ENCODE results near the gene CTXND1.

CTXND1 gene

DNA sequence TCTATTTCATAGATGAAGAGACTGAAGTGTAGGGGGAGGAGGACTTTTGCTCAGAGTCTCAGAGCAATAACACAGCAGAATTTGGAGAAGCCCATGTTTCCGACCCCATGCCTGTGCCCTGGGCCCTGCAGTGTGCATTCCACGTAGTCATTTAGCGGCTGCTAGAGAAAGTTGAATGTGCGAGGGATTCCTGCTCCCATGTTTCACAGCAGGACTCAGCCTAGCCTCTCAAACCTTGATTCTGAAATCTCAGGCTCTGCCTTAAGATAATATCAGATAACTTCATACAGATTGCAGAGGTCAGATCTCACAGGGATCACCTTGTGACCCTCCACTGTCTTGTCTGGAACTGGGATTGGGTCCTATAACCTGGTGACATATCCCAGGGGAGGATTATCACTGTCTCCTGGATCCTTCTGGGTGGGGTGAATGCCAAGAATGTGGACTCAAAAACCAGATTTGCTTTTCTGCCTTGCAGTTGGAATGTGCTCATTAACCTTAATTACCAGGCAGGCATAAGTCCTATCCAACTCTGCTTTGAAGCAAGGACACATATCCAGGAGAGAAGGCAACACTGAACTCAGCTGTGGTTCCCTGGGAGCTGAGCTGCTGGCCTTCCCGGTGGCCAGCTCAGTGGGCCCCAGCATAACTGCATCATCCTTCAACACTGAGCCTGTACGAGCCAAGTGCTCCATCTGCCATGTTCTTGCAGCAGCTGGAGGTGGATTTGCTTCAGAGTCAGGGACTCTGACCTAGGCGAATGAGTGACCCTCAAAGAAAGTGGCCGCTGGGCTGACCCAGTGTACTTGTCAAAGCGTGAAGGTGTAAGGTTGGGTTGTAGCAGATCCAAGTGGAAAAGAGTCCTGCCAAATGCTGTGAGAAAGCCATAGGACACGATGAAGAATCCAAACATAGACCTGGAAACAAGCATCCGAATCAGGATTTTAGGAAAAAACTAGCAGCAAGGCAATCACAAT, 43.0 kb downstream of the CTXND1 start:
- DNase-seq (ENCODE audit: low read depth) = no peak

DNA sequence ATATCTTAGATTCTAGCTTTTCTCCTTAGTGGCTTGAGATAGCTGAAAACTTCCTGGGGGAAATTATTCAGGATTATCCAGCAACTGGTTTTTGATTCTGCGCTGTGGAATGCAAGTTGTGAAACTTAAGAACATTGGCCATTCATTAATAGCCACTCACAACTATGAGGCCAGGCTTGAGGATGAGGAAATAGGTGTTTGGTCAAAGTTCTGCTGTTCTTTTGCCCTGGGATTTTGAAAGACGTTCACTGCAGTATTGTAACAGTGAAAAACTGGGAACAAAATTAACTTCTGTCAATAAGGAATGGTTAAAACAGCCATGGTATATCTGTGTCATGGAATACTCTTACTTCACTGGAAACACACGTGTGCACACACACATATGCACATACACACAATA, 44.1 kb downstream of the CTXND1 start:
- no peak for DNase-seq (ENCODE audit: low read depth)

DNA sequence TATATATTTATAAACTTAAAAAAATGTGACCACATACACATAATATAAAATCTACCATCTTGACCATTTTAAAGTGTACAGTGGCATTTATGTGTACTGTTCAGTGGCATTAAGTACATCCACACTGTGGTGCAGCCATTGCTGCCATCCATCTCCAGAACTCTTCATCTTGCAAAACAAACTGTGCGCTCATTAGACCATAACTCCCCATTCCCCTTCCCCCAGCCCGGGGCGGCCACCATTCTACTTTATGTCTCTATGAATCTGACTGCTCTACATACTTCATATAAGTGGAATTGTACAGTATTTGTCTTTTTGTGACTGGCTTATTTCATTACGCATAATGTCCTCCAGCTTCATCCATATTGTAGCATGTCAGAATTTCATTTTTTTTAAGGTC, 47.8 kb downstream of the CTXND1 start:
- no peak for DNase-seq (ENCODE audit: low read depth)

DNA sequence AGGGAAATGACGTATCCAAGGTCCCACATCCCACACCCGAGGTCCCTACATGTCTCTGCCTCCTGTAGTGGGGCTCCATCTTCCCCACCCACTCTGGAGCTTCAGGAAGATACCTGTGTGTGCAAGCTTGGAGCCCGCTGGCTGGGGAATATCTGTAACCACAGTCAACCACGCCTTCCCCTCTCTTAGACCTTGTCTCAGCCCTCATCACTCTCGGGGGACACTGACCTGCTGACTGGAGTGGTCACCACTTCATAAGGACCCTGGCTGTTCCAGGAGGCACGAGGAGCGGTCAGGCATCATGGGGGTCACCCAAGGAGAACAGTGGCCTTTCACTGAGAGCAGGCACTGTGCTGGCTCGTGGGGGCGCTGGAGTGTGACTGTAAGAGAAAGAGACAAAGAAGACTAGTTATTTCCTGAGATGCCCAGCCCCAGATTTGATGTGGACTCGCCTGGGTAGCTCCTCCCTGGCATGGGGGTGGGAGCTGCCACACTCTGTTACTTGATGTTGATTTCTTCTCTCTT, 48.6 kb downstream of the CTXND1 start:
- no peak for DNase-seq (ENCODE audit: low read depth)

DNA sequence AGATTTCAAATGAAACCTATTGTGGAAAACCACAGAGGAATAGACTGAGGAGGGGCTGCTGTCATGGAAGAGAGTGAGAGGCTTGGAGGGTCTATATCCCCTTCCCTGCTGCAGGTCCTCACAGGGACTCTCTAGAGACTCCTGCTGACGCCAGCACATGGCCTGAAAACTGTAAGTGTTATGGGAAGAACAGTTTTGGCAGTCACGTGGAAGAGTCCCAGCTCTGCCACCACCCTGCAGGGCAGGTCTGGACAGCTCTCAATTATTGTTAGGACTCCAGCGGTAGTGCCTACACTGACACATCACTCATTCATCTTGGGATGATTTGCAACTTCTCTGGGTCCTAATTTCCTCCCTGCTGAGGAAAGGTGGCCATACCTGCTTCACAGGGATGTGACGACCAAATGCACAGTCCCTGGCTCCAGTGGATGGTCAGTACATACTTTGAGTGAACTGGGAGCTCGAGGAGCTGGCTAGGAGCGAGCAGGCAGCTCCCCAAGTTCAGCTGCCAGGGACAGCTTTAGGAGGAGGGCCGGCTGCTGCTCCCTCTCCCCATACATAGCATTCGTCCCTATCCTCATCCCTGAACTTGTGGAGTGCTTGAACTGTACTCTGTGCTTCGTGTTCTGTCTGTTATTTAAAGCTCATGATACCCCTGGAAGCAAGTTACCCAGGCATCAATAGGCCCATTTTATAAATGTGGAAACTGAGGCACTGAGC, 49.2 kb downstream of the CTXND1 start:
- DNase-seq (ENCODE audit: low read depth) = no peak

DNA sequence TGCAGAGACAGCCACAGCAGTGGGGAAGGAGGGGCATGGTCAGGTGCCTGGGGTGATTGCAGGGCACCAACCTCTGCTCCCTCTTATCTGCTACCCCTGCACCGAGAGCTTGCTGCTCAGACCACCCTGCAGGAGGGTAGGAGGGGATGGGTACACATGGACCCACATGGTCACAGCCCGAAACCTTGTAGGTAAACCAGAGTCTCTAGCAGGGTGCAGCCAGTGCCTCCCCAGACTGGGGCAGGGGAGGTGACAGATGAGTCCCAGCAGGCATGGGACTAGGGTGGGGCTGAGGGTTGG, 50.0 kb downstream of the CTXND1 start:
- DNase-seq (ENCODE audit: low read depth) = no peak

DNA sequence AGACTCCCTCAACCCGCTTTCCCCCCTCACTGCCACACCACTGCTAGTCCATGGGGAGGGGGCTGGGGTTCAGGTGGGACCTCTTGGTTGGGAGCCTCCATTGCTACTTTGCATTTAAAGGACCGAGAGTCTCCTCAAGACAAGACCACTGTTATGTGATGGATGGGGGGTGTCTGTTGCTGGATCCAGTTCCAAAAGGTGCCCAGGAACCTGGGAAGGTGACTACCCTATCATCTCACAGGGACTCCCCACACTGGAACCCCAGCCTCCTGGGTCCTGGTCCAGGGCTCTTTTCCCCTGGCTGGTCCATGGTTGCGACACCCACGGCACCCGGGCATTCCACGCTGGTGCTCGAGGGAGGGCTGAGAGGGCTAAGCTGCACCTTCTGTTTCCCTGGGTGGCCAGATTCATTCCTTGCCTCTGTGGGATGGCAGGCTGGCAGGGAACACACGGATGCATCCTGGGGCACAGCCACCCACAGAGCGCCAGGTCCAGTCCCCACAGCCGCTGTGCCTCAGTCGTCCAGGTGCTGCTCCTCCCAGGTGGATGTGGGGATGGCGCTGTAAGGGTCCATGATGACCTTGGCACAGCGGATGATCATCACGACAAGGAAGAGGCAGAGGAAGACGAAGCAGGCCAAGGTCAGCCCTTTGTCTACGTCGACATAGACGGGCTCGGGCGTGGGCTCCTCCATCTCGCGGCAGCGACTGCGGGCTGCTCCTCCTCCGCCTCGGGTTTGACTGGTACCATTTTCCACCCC, 50.6 kb downstream of the CTXND1 start:
- DNase-seq (ENCODE audit: low read depth) = no peak

DNA sequence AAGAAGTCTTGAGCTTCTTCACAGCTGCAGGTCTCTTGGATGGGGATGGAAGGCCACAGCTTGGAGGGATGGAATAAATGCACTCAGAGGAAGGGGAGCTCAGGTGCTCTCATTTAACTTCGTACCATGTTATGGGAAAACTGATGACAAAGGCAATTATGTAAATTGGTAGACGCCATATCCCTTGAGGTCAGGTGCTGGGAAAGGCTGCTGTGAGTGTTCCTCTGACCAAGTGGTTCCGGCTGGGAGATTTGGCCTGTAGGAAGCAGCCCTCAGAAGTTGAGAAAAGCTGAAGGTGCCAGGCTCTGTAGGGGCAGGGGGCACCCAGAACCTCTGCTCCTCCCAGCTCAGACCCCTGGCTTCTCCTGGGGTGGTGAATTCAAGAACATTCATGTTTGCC, 52.1 kb downstream of the CTXND1 start:
- DNase-seq (ENCODE audit: low read depth) = no peak

DNA sequence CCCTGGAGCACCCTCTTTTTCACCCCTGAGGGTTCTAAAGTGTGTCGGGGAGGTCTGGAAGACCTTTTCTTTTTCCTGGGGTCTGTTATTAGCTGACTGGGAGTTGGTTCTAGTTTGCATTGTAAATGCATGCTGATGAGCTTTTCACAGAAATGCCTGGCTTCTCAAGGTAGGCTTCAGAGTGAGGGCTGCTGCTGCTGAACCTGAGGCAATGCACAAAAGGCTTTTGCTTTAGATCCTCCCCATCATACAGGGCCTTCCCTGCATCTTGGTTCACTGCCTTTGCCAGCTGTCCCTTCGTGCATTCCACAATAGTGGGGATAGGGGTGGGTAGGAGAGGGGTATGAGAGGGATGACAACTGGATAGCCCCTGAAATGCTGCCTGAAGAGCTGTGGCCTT, 52.6 kb downstream of the CTXND1 start:
- DNase-seq (ENCODE audit: low read depth) = no peak

DNA sequence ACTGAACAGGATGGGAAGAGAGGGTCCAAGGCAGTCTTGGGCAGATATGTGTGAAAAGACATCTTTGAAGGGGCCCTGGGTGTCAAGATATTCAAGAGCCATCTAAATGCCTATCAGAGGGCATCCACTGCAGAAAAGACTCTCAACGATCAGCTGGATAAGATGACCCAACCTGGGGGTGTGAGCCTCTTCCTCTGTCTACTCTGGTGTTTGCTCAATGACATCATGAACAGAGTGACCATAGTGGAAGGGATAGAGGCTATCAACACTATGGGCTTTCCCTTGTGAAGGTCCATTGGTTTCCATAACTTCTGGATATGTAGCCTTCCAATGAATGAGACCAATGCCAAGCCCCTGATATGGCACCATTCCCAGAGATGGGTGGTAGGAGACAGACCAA, 57.1 kb downstream of the CTXND1 start:
- no peak for DNase-seq (ENCODE audit: low read depth)

DNA sequence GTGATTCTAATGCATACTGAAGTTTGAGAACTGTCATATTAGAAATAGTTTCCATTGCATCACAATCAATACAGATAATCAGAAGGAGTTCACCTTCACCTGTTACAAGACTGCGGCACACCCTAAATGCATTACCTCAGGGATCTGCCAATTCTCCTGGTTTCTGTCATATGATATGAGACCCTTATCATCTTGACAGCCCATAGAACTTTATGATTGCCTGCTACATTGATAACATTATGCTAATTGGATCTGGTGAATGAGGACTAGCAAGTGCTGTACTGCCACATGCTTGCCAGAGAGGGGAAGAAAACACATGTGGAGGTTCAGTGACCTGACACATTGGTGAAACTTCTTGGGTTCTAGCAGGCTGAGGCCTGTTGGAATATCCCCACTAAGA, 57.8 kb downstream of the CTXND1 start:
- DNase-seq (ENCODE audit: low read depth) = no peak

DNA sequence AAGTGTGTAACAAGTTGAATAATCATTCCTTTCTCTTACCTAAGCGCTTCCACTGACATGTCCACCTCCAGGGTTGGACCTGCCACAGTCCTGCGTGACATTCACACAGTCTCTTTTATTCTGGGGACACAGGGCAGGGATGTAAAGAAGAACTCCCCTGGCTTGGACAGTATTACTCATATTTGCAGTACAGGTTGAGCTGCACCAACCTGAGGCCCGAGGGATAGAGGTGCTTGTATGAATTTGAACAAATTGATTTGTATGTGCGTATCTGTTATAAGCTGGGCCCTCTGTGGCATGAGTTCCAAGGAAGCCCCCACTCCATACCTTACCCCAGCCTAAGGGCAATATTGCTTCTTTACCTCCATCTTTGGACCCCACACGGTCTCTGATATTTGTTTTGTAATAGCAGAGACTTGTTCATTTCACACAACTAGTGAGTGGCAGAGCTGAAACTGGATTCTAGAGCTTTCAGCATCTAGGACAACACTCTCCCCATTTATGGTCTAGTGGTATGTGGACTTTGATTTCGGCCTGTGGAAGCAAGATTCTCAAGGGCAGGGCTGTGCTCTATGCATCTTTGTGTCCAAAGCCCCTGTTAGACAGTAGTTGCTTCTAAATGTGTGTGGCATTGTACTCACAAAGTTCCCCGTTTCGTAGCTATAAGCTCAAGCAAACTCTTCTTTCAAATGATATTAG, 60.0 kb downstream of the CTXND1 start:
- no peak for DNase-seq (ENCODE audit: low read depth)

DNA sequence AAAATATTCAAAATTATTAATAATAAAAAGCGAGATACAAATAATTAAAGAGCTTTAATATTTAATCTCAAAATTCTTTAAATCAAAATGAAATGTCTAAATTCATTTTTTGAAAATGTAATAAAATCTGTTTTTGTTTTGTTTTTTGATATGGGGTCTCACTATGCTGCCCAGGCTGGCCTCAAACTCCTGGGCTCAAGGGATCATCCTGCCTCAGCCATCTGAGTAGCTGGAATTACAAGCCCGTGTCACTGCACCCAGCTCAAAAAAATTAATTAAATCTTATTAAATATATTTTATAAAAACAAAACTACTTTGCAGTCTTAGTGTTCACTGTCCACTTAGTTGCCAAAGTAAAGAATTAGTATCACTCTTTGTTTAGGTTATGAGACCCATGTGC, 60.8 kb downstream of the CTXND1 start:
- DNase-seq (ENCODE audit: low read depth) = no peak

DNA sequence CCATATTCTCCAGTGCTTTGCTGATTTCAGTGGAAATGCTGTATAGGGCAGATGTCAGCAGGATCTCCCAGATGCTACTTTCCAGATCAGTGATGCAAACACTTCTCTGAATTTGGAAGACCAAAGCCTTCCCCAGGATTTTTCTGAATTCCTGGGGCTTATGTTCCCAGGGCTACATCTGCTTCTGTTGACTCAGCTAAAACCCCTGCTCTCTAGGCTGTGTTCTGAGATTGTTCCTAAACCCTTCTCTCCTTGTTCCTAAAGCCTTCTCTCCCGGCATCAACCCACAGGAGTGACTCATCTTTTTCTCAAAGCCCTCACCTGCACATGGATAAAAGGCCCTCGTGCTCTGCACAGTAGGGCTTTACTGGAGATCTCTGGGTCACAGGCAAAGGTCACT, 63.8 kb downstream of the CTXND1 start:
- DNase-seq (ENCODE audit: low read depth) = no peak

DNA sequence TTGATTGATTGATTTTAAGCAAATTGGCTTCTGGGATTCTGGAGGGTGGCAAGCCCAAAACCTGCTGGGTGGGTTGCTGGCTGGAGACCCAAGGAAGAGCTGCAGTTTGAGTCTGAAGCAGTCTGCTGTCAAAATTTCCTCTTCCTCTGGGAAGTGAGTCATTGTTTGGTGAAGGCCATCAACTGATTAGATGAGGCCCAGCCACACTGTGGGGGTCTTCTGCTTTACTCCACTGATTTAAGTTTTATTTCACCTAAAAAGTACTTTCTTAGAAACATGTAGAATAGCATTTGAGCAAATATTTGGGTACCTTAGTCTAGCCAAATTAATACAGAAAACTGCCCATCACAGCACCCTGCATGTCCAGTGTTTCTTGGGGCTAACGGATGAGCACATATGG, 65.4 kb downstream of the CTXND1 start:
- DNase-seq (ENCODE audit: low read depth) = no peak

DNA sequence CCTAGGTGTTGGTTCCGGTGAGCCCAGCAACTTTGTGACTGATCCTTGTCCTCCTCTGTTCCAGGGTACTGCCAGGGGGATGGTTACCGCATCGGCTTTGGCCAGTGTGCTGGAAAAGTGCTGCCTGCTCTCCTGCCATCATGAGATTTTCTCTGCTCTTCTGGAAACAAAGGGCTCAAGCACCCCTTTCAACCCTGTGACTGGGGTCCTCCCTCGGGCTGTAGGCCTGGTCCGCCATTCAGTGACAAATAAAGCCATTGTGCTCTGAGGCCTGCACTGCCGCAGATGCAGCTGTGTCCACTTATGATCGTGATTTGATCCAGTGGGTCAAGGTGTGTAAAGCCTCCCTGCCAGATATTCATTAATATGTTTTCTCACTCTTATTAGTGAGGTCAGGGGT, 65.9 kb downstream of the CTXND1 start:
- no peak for DNase-seq (ENCODE audit: low read depth)

DNA sequence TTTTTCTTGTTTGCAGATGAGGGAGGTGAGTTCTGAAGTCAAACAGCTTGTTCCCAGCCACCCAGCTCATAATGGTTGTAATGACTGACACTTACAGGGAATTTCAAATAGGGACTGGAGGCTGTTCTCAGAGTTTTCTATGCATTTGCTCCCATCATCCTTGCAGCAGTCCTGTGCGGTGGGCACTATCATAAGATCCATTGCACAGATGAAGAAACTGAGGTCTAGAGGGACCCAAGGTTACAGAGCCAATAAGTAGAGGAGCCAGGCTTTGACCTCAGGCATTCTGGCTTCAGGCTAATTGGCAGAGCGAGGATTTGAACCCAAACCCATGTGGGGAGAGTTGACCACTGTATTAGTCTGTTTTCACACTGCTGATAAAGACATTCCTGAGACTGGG, 66.9 kb downstream of the CTXND1 start:
- no peak for DNase-seq (ENCODE audit: low read depth)

DNA sequence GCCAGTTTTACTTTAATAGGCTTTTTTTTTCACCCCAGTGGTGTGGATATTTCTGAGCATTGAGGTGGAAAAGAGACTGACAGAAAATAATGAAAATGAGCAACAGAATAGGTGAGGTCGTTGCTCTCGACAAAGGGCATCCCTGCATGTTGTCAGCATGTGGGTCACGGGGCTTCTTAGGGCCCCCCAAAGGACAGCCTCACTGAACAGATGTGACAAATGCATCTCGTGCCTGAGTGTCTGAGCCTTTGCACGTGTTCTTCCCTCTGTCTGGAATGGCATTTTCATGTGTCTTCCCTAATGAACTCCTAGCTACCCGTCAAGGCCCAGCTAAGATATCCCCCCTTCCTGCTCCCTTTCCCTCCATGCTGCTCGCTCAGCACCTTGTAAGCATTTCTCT, 67.5 kb downstream of the CTXND1 start:
- no peak for DNase-seq (ENCODE audit: low read depth)

DNA sequence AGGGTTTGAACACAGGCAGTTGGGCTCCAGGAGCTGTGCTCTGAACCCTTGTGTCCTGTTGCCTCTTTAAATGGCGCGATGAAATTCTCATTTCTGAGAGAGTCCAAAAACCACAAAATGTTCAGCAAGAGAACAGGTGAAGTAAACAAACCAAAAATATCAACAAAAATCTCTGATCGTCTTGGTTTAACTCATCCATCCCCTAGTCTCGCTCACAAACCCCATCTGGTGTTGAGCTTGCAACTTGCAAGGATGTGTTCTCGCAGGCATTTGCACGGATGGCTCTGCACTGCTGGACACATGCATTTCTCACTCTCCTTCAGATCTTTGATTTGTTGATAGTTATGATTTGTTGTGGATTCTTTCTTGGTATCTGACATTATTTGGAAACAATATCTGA, 68.1 kb downstream of the CTXND1 start:
- DNase-seq (ENCODE audit: low read depth) = no peak

DNA sequence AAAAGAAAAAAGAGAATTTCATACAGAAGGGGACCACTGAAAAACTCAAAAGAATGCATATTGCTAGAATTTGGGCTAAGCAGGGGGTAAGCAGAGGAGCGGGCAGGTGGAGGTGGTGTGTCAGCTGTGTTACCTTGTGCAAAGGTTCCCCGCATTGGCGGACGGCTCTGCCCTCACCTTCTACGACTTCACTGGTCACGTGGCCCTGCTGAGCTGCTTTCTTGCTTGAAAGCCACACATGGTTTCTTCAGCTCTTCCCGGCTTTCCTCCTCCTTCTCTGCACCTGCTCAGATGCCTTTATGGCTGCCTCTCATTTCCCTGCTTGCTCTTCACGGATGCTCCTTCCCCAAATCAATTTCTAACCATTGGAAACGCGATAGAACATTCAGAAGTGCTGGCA, 68.7 kb downstream of the CTXND1 start:
- no peak for DNase-seq (ENCODE audit: low read depth)

DNA sequence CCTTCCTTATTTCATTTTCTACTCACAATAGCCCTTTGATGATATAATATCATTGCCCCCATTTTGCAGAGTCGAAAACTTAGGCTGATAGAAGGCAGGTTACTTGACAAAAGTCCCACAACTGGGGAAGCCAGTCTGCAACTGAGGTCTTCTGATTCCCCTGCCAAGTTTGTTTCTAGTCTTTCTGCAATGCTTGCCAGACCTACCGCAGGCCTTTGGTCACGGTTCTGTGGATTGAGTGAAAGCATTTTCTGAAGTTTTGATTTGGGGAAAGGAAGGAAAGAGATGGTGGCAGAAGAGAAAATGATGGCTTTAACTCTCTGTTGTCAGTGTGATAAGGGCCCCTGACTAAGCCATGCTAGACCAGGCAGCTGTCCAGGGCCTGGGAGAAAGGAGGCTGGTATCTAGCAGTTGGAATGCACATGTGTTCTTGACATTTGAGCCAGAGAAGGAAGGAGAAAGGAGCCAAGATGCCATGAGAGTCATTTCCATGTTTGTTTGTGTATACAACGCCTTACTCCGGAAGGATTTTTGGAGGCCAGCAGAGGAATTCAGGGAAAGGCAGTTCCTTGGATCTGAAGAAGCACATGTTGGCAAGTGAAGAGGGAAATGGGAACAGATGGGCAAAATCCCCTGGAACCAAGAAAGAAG, 69.3 kb downstream of the CTXND1 start:
- no peak for DNase-seq (ENCODE audit: low read depth)

DNA sequence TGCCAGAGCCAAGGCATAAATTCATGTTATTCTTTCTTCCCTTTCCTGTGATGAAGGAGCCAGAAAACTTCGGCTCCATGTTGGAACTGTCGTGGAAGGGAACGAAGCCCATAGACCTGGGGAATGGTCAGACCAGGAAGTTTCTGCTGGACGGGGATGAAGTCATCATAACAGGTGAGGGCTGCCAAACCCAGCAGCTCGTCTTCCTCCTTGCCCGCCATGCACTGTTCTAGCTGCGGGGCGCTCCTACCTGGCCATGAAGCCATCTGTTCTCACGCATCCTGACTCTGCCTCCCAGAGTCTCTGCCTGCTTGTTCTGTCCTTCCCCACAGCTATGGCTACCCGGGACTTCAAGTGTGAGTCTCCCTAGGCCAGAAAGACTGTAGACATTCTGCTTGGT, 71.0 kb downstream of the CTXND1 start:
- DNase-seq (ENCODE audit: low read depth) = no peak
